Activated naive CD8-positive, alpha-beta T cell treated with anti-CD3 and anti-CD28 coated beads, Interleukin-2, amount 50 U/mL, for 24 hours (primary cell): ENCODE results near the gene SYTL2.
"Not testable (repeated sequence)": the region's sequence is repeated elsewhere in the genome, so short reads cannot be mapped to it uniquely, and the experiment has no call there.

Experiments used
- ATAC-seq: fragments of 150-1000 bp; cut with Tn5 transposase; one replicate; pipeline ENCODE4 v1.10.0; 2021
- DNase-seq: peaks from one replicate; pipeline ENCODE4 v3.0.0; 2021
- H3K27ac Mint-ChIP-seq: one replicate; pipeline ENCODE4 v1.8.0; 2021; ENCODE audit warnings: mild to moderate bottlenecking, mixed read lengths
- H3K27me3 Mint-ChIP-seq: one replicate; pipeline ENCODE4 v1.8.0; 2021; ENCODE audit warnings: mixed read lengths
- H3K36me3 Mint-ChIP-seq: one replicate; pipeline ENCODE4 v1.8.0; 2021; ENCODE audit warnings: low read depth, mixed read lengths
- H3K4me1 Mint-ChIP-seq: one replicate; pipeline ENCODE4 v1.8.0; 2021; ENCODE audit warnings: mixed read lengths
- H3K4me3 Mint-ChIP-seq: one replicate; pipeline ENCODE4 v1.8.0; 2021; ENCODE audit warnings: mild to moderate bottlenecking, moderate library complexity, mixed read lengths
- H3K9me3 Mint-ChIP-seq: one replicate; pipeline ENCODE4 v1.8.0; 2021; ENCODE audit warnings: mixed read lengths

Gene SYTL2

GRCh38 chr11:85666687-85667086 lies 144.3 kb downstream of the SYTL2 start:
- DNase-seq (no peak), ATAC-seq (no peak)
- Mint-ChIP-seq H3K4me3 (no peak overlapping the region), H3K27ac (no peak overlapping the region), H3K4me1 (peaks cover 17% of the 10 kb centered on the region), H3K27me3 (no peaks in the 10 kb centered on the region), H3K36me3 (peaks cover 18% of the 10 kb centered on the region), H3K9me3 (no peaks in the 10 kb centered on the region)

DNA sequence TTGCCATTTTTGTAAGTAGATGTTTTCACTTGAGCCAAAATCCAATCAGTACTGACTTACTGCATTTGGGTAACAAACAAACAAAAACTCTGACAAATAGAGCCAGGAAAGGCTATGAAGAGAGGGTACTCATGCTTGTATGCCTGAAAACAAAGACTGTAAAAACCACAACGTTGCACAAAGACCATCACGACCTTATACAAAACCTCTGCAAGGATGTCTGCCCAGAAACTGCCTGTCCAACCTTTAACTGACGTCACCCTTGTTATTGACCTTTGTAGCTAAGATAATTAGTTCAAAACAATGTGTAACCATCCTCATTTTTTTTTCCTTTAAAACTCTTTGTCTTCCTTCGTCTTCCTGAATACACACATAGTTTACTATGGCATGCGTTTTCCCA lies 145.2 kb downstream of the SYTL2 start:
- H3K27ac Mint-ChIP-seq = peak overlapping the region; percentile 89
- peak overlapping the region; percentile 93 for H3K4me3 Mint-ChIP-seq
- H3K36me3 Mint-ChIP-seq = peaks cover 26% of the 10 kb centered on the region
- DNase-seq = no peak
- peaks cover 26% of the 10 kb centered on the region for H3K4me1 Mint-ChIP-seq
- H3K27me3 Mint-ChIP-seq = no peaks in the 10 kb centered on the region
- H3K9me3 Mint-ChIP-seq = no peaks in the 10 kb centered on the region
- ATAC-seq = no peak

DNA sequence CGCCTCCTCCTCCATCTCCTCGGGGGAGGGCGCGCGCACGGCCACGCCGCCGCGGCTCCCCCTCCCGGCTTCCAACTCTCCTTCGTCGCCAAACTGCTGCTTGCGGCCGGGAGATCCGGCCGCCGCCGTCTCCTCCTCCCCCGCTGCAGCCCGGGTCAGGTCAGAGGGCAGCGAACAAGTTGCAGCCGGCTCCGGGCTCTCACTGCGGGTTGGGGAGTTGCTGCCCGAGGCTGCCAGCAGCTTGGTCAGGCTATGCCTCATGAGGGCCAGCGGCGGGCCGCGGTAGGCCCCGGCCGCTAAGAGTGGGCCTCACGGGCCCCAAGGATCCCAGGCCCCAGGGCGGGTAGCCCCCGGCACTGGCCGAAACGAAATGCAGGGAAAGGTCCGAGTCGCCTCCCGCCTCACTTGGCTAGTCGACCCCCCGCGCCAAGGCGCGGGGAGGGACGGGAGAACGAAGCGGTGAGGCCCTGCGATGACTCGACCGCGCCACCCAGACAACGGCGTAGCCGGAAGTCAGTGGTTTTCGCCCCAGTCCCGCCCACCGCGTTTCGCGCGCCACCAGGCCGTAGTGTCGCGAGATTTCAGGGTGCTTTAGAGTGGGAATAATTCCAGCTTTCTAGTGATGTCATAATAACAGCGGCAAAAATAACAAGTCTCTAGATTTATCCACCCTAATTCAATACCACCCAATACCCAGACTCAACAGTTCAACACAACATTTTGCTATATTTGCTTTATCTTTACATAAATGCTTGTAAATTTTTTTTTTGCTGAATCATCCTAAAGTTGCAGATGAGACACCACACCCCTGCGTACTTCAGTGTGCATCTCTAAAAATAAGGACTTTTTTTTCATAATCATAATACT lies 146.1 kb downstream of the SYTL2 start, which contains the start of gene CREBZF:
Gene CREBZF, minus strand, starts transcription at position 515 of the 867 bp plus-strand sequence. Its CDS starts 254 bp downstream, at position 261.
- Mint-ChIP-seq H3K27ac (peak within 1 kb of the TSS; percentile 89), H3K4me1 (peaks cover 35% of the 10 kb centered on the region)

DNA sequence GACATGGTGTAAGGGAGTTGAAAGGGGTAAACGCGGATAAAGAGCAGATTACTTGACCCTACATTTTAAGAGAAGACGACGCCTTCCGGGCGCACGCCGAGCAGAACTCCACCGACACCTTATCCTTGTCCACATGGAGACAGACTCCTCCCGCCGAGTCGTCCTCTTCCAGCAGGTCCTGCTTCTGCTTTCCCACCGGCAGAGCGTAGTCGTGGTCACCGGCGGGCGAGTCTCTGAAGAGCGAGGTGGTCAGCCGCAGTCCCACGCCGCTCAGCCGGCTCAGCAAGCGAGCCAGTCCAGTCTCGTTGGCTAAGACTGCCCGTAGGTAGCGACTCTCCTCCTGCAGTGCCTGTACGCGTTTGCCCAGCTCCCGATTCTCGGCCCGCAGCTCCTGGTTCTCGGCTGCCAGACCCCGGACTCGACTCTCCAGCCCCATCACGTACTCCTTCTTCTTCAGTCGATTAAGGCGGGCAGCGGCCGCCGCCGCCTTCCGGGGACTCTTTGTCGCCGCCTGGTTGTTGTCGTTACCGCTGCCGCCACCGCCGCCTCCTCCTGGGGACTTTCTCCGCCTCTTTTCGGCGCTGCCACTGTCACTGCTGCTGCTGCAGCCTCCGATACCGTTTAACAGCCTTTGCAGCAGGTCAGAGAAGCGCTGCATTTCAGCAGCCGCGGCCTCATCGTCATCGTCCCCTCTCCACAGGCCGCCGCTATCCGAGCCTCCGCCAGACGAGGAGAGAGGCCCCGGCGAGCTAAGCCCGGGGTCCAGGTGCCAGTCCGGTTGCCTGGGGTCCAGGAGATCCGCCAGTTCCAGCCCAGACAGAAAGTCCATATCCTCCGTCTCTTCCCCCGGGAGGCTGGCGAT lies 147.0 kb downstream of the SYTL2 start:
- peak overlapping the region; percentile 93 for H3K4me3 Mint-ChIP-seq
- peaks cover 43% of the 10 kb centered on the region for H3K36me3 Mint-ChIP-seq
- no peaks in the 10 kb centered on the region for H3K27me3 Mint-ChIP-seq
- ATAC-seq = peak; percentile 71
- peak; percentile 87 for DNase-seq
- H3K4me1 Mint-ChIP-seq = peaks cover 43% of the 10 kb centered on the region
- peak overlapping the region; percentile 89 for H3K27ac Mint-ChIP-seq
- no peaks in the 10 kb centered on the region for H3K9me3 Mint-ChIP-seq

More for the DNA sequence above, 146.1 kb downstream of the SYTL2 start, which contains the start of gene CREBZF:
- DNase-seq (peak; percentile 97), ATAC-seq (peak; percentile 93)
- no peaks in the 10 kb centered on the region for H3K9me3 Mint-ChIP-seq
- no peaks in the 10 kb centered on the region for H3K27me3 Mint-ChIP-seq
- peaks cover 35% of the 10 kb centered on the region for H3K36me3 Mint-ChIP-seq
- peak within 1 kb of the TSS; percentile 93 for H3K4me3 Mint-ChIP-seq

GRCh38 chr11:85663080-85663752 lies 147.7 kb downstream of the SYTL2 start:
- H3K9me3 Mint-ChIP-seq = no peaks in the 10 kb centered on the region
- H3K27me3 Mint-ChIP-seq = no peaks in the 10 kb centered on the region
- ATAC-seq = no peak
- peak overlapping the region; percentile 89 for H3K27ac Mint-ChIP-seq
- no peak for DNase-seq
- peak overlapping the region; percentile 93 for H3K4me3 Mint-ChIP-seq
- H3K4me1 Mint-ChIP-seq = peaks cover 49% of the 10 kb centered on the region
- peaks cover 49% of the 10 kb centered on the region for H3K36me3 Mint-ChIP-seq

DNA sequence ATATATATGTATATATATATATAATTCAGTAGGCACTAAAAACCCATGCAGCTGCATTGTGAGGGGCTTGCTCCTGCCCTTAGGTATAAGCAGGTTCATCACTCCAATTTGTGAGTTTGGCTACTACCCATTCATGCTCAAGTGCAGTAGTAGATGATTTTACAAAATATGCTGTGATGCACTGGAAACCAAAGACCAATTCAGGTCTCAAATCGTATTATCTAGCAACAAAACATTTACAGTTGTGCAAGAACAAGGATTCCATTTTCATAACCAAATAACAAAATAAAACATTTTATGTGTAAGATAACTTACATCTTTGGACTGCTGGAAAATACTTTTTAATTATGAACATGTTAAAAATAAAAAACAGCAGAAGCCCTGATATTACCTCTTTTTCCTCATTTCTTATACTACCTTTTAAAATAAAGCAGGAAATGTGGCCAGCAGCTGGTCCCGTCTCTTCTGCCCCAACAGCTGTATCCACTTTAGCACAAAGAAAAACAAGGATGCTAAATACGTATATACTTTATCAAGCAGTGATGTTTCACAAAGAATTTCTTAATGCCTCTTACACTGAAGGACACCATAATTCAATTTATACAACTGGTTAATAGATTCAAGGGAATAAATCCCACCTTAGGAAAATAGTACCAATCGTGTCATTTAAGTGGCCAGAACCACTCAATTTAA lies 148.8 kb downstream of the SYTL2 start:
- Mint-ChIP-seq H3K4me3 (peak overlapping the region; percentile 93), H3K4me1 (peaks cover 57% of the 10 kb centered on the region), H3K36me3 (peaks cover 55% of the 10 kb centered on the region), H3K27ac (peak overlapping the region; percentile 31), H3K9me3 (no peaks in the 10 kb centered on the region), H3K27me3 (no peaks in the 10 kb centered on the region)
- no peak for ATAC-seq
- no peak for DNase-seq

GRCh38 chr11:85658180-85658579 lies 152.8 kb downstream of the SYTL2 start:
- Mint-ChIP-seq H3K4me1 (peaks cover 54% of the 10 kb centered on the region), H3K4me3 (no peak overlapping the region), H3K27ac (peak overlapping the region; percentile 42), H3K9me3 (no peaks in the 10 kb centered on the region), H3K27me3 (no peaks in the 10 kb centered on the region), H3K36me3 (peaks cover 63% of the 10 kb centered on the region)
- ATAC-seq (no peak), DNase-seq (no peak)

DNA sequence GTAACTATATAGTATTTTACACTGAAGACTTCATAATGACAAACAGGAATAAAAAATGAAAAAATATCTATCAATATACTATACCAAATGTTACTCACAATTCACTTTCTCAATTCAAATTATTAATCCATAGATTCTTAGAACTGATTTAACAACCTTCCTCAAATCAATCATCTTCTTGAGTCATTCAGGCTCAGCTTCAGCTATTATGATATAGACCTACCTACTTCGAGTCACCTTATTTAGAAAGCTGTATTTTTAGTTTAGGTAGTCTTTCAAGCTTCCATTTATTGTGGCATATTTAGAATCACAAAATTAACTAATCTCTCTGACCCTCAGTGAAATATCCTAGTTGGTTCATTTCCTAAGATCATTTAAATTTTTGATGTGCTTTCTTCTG lies 154.2 kb downstream of the SYTL2 start:
- ATAC-seq (no peak), DNase-seq (no peak)
- H3K9me3 Mint-ChIP-seq = no peaks in the 10 kb centered on the region
- peaks cover 65% of the 10 kb centered on the region for H3K36me3 Mint-ChIP-seq
- peak overlapping the region; percentile 3 for H3K27ac Mint-ChIP-seq
- no peak overlapping the region for H3K4me3 Mint-ChIP-seq
- H3K27me3 Mint-ChIP-seq = no peaks in the 10 kb centered on the region
- peaks cover 55% of the 10 kb centered on the region for H3K4me1 Mint-ChIP-seq

DNA sequence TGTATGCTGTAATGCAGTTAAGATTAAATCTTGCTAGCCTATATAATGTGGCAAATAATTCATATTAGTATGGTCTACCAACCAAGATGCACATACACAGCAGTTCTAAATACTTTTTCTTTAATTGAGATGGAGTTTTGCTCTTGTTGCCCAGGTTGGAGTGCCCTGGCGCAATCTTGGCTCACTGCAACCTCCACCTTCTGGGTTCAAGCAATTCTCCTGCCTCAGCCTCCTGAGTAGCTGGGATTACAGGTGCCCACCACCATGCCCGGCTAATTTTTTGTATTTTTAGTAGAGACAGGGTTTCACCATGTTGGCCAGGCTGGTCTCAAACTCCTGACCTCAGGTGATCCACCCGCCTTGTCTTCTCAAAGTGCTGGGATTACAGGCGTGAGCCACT lies 156.6 kb downstream of the SYTL2 start:
- not testable (repeated sequence) for H3K9me3 Mint-ChIP-seq, ATAC-seq, H3K4me3 Mint-ChIP-seq, H3K27ac Mint-ChIP-seq, DNase-seq, H3K27me3 Mint-ChIP-seq
- peaks cover 50% of the 10 kb centered on the region for H3K36me3 Mint-ChIP-seq
- peaks cover 46% of the 10 kb centered on the region for H3K4me1 Mint-ChIP-seq

- peaks cover 47% of the 10 kb centered on the region for H3K4me1 Mint-ChIP-seq
- DNase-seq = no peak
- H3K27me3 Mint-ChIP-seq = no peaks in the 10 kb centered on the region
- H3K36me3 Mint-ChIP-seq = peaks cover 38% of the 10 kb centered on the region
- no peak overlapping the region for H3K4me3 Mint-ChIP-seq
- H3K27ac Mint-ChIP-seq = peak overlapping the region; percentile 30
- ATAC-seq = no peak
- no peaks in the 10 kb centered on the region for H3K9me3 Mint-ChIP-seq
These were observed 158.0 kb downstream of the SYTL2 start for GRCh38 chr11:85652786-85653447.

GRCh38 chr11:85651118-85651517 lies 159.8 kb downstream of the SYTL2 start:
- no peaks in the 10 kb centered on the region for H3K27me3 Mint-ChIP-seq
- H3K36me3 Mint-ChIP-seq = peaks cover 26% of the 10 kb centered on the region
- ATAC-seq = no peak
- H3K9me3 Mint-ChIP-seq = no peaks in the 10 kb centered on the region
- no peak for DNase-seq
- peaks cover 45% of the 10 kb centered on the region for H3K4me1 Mint-ChIP-seq
- no peak overlapping the region for H3K4me3 Mint-ChIP-seq
- peak overlapping the region; percentile 59 for H3K27ac Mint-ChIP-seq

- ATAC-seq (peak; percentile 96), DNase-seq (peak; percentile 93)
- H3K36me3 Mint-ChIP-seq = peaks cover 14% of the 10 kb centered on the region
- H3K9me3 Mint-ChIP-seq = no peaks in the 10 kb centered on the region
- peak within 1 kb of the TSS; percentile 97 for H3K4me3 Mint-ChIP-seq
- peak within 1 kb of the TSS; percentile 93 for H3K27ac Mint-ChIP-seq
- peaks cover 11% of the 10 kb centered on the region for H3K27me3 Mint-ChIP-seq
- peaks cover 34% of the 10 kb centered on the region for H3K4me1 Mint-ChIP-seq
These were observed 163.2 kb downstream of the SYTL2 start, which contains the start of gene TMEM126A for GRCh38 chr11:85647604-85648299. TMEM126A (plus strand) TSS chr11:85647967; CDS start chr11:85650256, 2,289 bp downstream.

- Mint-ChIP-seq H3K27me3 (peaks cover 11% of the 10 kb centered on the region), H3K27ac (peak overlapping the region; percentile 93), H3K36me3 (peaks cover 10% of the 10 kb centered on the region), H3K4me3 (peak overlapping the region; percentile 97), H3K9me3 (no peaks in the 10 kb centered on the region), H3K4me1 (peaks cover 32% of the 10 kb centered on the region)
- ATAC-seq (no peak), DNase-seq (no peak)
These were observed 163.9 kb downstream of the SYTL2 start for GRCh38 chr11:85647078-85647477.
